BLaER1 treated with 17β-estradiol and CSF1 and Interleukin-3, amounts not matched to agents 10 nM and 100 nM (cell line): ENCODE data around the gene CTNND1.

Experiments used
- H3K27ac ChIP-seq, 11 experiments: shearing (Covaris generic); formaldehyde crosslinking; 2 replicates each; pipeline ENCODE4 v1.8.1; 2022
- H3K27me3 ChIP-seq, 11 experiments: shearing (Covaris generic); formaldehyde crosslinking; 2 replicates each; pipeline ENCODE4 v1.8.1; 2022
- H3K36me3 ChIP-seq, 11 experiments: shearing (Covaris generic); formaldehyde crosslinking; 2 replicates each; pipeline ENCODE4 v1.8.1; 2022
- H3K4me1 ChIP-seq, 10 experiments: shearing (Covaris generic); formaldehyde crosslinking; 2 replicates each; pipeline ENCODE4 v1.8.1; 2022
- H3K4me2 ChIP-seq, 11 experiments: shearing (Covaris generic); formaldehyde crosslinking; 2 replicates each; pipeline ENCODE4 v1.8.1; 2022
- H3K4me3 ChIP-seq, 10 experiments: shearing (Covaris generic); formaldehyde crosslinking; 2 replicates each; pipeline ENCODE4 v1.8.1; 2022
- H3K9ac ChIP-seq, 11 experiments: shearing (Covaris generic); formaldehyde crosslinking; 2 replicates each; pipeline ENCODE4 v1.8.1; 2022
- H3K9me3 ChIP-seq, 11 experiments: shearing (Covaris generic); formaldehyde crosslinking; replicated peaks in 1 of 11; 2 replicates each; pipeline ENCODE4 v1.8.1; 2022
- H4K20me1 ChIP-seq, 11 experiments: shearing (Covaris generic); formaldehyde crosslinking; 2 replicates each; pipeline ENCODE4 v1.8.1; 2022
- Cebpa-rat ChIP-seq, 11 experiments: shearing (Covaris generic); IDR thresholded peaks; 2 replicates each; pipeline ENCODE4 v1.8.1; 2022

Gene CTNND1

DNA sequence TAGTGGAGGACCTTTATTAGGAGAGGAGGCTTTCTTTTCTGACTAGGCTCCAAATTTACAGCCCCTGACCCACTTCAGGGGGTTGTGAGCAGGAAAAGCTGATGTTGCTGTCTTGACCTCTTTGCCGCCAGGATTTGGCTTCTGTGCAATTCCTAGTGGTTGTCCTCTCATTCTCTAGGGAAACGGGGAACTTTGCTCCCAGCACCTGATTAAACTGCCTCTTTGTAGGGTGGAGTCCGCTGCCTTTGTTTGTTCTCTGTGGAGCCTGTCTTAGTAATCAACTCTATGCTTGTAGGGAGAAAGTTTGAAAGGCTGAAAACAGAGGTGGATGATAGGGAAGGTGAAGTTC lies 16.3 kb downstream of the CTNND1 start:
- H3K4me3 ChIP-seq = no peak overlapping the region
- peak overlapping the region in 8 of 11 experiments; percentile 11 to 66 (median 52); a peak in 15 of 22 replicates for H3K27ac ChIP-seq
- H3K4me1 ChIP-seq = peaks cover 46 to 82% (median 51%) of the 10 kb centered on the region in 10 experiments
- no peak for TF ChIP-seq Cebpa-rat (IDR thresholded peaks at IDR 0.05)
- H3K9ac ChIP-seq = peak overlapping the region in 8 of 11 experiments; percentile 14 to 49 (median 35); a peak in 10 of 22 replicates
- H3K9me3 ChIP-seq = no peaks in the 10 kb centered on the region
- H3K4me2 ChIP-seq = peak overlapping the region; percentile 65 to 89 (median 80)
- no peaks in the 10 kb centered on the region for H3K36me3 ChIP-seq
- H3K27me3 ChIP-seq = no peaks in the 10 kb centered on the region
- peaks cover 0 to 25% (median 0%) of the 10 kb centered on the region in 11 experiments; a peak in 3 of 22 replicates for H4K20me1 ChIP-seq

DNA sequence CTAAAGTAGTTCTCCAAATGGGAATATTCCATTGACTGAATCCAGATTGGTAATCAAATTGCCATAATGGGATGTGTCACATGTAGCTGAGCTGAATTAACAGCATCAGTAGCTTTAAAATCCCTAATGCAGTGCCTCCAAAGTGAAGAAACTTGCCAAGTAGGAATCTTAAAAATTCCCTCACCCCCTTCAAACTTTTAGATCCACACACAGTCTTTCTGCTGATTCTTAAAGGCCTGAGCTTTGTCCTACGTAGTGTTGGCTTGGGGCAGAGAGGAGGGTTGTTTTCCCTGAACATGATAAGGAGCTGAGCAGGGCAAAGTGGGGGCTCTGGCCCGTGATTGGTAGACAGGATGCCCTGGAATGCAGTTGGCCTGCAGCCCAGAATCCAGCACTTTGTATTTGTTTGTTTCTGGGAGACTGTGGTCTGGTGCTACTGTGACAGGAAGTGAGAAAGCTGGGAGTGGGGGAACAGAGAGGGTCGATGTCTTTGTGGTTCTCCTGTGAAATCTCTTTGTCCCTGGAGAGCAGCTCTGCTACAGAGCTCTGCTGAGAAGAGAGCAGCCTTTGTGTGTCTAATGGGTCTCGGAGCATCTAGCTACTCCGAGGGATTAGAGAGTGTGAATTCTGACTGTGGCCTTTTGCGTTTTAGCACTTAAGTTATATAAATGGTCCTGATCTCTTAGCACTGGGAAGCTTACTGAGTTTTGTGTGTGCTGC lies 16.9 kb downstream of the CTNND1 start:
- Histone ChIP-seq H3K9ac (peak overlapping the region; percentile 14 to 49 (median 31); a peak in 17 of 22 replicates), H3K4me1 (peaks cover 46 to 85% (median 51%) of the 10 kb centered on the region in 10 experiments), H3K4me3 (0 out of 20 replicates have a peak overlapping the region, but pooled peaks of 1 of the 10 experiments have one; percentile 0), H3K36me3 (no peaks in the 10 kb centered on the region), H3K9me3 (no peaks in the 10 kb centered on the region), H3K27me3 (no peaks in the 10 kb centered on the region), H4K20me1 (peaks cover 0 to 25% (median 0%) of the 10 kb centered on the region in 11 experiments; a peak in 3 of 22 replicates), H3K4me2 (peak overlapping the region; percentile 65 to 89 (median 80)), H3K27ac (peak overlapping the region in 9 of 11 experiments; percentile 0 to 66 (median 50); a peak in 16 of 22 replicates)
- no peak for TF ChIP-seq Cebpa-rat (IDR thresholded peaks at IDR 0.05)

DNA sequence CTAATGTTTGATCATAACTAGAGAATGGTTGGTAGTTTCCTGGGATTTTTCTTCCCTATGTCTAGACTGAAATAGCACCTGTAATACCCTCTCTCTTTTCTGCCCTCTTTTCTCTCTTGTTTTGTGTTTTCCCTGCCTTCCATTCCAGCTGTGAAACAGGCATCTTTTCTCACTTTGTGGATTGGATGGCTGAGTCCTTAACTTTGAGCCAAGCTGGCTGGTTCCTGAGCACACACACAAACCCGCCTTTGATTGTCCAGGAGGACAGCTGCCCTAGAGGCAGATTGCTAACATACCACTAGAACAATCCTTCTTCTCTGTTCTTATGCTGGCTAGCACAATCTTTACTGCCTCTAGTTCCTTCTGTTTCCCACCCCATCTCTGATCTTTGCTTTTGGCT lies 17.7 kb downstream of the CTNND1 start:
- no peaks in the 10 kb centered on the region for H3K27me3 ChIP-seq
- H3K36me3 ChIP-seq = no peaks in the 10 kb centered on the region
- peak overlapping the region; percentile 65 to 89 (median 80); a peak in 21 of 22 replicates for H3K4me2 ChIP-seq
- peaks cover 0 to 25% (median 0%) of the 10 kb centered on the region in 11 experiments; a peak in 3 of 22 replicates for H4K20me1 ChIP-seq
- TF ChIP-seq Cebpa-rat (IDR thresholded peaks at IDR 0.05) = no peak
- H3K4me3 ChIP-seq = no peak overlapping the region
- no peaks in the 10 kb centered on the region for H3K9me3 ChIP-seq
- peak overlapping the region in 6 of 11 experiments; percentile 19 to 49 (median 43); a peak in 6 of 22 replicates for H3K9ac ChIP-seq
- peaks cover 46 to 79% (median 51%) of the 10 kb centered on the region in 10 experiments for H3K4me1 ChIP-seq
- peak overlapping the region in 5 of 11 experiments; percentile 37 to 66 (median 59); a peak in 6 of 22 replicates for H3K27ac ChIP-seq

DNA sequence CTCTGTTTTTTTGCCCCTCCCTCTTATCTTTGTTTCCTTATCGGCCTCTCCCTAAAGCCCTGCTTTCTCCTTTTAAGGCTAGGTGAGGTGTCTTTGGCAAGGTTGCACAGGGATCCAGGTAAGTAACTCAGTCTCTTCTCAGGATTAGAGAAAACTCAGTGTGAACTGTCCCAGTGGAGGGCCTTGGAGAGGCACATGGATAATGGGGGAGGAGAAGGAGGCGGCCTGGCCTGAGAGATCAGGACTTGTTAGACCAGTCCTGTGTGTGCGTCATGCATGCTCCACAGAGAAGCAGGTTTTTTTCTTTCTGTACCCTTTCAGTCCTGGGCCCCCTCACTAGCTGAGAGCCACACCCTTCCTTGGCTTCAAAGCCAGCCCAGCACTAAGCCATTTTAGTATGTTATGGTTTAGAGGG lies 19.9 kb downstream of the CTNND1 start:
- H3K27me3 ChIP-seq = no peaks in the 10 kb centered on the region
- H3K4me3 ChIP-seq = no peak overlapping the region
- H3K9ac ChIP-seq = no peak overlapping the region
- no peak overlapping the region for H3K27ac ChIP-seq
- H3K9me3 ChIP-seq = no peaks in the 10 kb centered on the region
- peak overlapping the region in 4 of 11 experiments; percentile 2 to 49 (median 10); a peak in 5 of 22 replicates for H3K4me2 ChIP-seq
- H4K20me1 ChIP-seq = peaks cover 0 to 25% (median 0%) of the 10 kb centered on the region in 11 experiments; a peak in 3 of 22 replicates
- no peaks in the 10 kb centered on the region for H3K36me3 ChIP-seq
- H3K4me1 ChIP-seq = peaks cover 32 to 79% (median 44%) of the 10 kb centered on the region in 10 experiments
- no peak for TF ChIP-seq Cebpa-rat (IDR thresholded peaks at IDR 0.05)

DNA sequence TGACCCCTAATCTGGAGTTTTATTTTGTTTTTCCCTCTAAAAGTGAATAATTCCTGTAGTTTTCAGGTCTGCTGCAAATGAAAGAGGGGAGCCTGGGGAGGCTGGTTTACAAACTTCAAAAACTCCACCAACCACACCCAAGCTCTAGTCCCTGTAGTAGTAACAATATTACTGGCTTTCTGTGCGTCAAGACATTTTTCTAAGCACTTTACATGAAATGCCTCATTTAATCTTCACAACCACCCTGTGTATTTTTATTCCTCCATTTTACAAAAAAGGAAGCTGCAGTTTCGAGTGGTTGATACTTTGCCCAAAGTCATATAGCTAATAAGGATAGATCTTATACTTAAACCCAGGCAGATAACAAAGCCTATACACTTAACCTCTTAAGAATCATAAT lies 23.5 kb downstream of the CTNND1 start:
- H3K4me1 ChIP-seq = peaks cover 0 to 80% (median 41%) of the 10 kb centered on the region in 10 experiments; a peak in 17 of 20 replicates
- H3K27me3 ChIP-seq = no peaks in the 10 kb centered on the region
- H3K4me2 ChIP-seq = peak overlapping the region in 6 of 11 experiments; percentile 6 to 84 (median 43); a peak in 10 of 22 replicates
- no peaks in the 10 kb centered on the region for H4K20me1 ChIP-seq
- H3K27ac ChIP-seq = peak overlapping the region in 3 of 11 experiments; percentile 12 to 35 (median 25); a peak in 5 of 22 replicates
- H3K9me3 ChIP-seq = no peaks in the 10 kb centered on the region
- H3K9ac ChIP-seq = no peak overlapping the region
- H3K36me3 ChIP-seq = no peaks in the 10 kb centered on the region
- no peak for TF ChIP-seq Cebpa-rat (IDR thresholded peaks at IDR 0.05)
- H3K4me3 ChIP-seq = no peak overlapping the region

DNA sequence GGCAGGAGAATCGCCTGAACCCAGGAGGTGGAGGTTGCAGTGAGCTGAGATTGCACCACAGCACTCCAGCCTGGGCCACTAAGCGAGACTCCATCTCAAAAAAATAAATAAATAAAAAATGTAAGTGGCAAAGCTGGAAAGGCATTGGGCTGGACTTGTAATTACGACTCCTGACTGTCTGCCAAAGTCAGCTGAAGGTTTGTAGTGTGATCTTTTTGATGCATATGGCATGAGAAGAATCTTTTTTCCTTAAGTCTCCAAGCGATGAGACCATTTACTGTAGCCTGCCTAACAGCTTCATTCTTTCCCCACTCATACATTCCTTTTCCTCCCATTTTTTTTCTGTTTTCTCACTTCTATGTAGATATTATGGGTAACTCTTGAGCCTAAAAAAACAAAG lies 24.8 kb downstream of the CTNND1 start:
- Histone ChIP-seq H3K4me2 (peak overlapping the region in 5 of 11 experiments; percentile 4 to 98 (median 84); a peak in 6 of 22 replicates), H3K36me3 (no peaks in the 10 kb centered on the region), H3K9ac (no peak overlapping the region), H4K20me1 (peaks cover 0 to 4% (median 0%) of the 10 kb centered on the region in 11 experiments; a peak in 1 of 22 replicates), H3K27ac (no peak overlapping the region), H3K9me3 (no peaks in the 10 kb centered on the region), H3K27me3 (no peaks in the 10 kb centered on the region), H3K4me3 (no peak overlapping the region), H3K4me1 (peaks cover 6 to 91% (median 54%) of the 10 kb centered on the region in 10 experiments)
- TF ChIP-seq Cebpa-rat (IDR thresholded peaks at IDR 0.05) = no peak

DNA sequence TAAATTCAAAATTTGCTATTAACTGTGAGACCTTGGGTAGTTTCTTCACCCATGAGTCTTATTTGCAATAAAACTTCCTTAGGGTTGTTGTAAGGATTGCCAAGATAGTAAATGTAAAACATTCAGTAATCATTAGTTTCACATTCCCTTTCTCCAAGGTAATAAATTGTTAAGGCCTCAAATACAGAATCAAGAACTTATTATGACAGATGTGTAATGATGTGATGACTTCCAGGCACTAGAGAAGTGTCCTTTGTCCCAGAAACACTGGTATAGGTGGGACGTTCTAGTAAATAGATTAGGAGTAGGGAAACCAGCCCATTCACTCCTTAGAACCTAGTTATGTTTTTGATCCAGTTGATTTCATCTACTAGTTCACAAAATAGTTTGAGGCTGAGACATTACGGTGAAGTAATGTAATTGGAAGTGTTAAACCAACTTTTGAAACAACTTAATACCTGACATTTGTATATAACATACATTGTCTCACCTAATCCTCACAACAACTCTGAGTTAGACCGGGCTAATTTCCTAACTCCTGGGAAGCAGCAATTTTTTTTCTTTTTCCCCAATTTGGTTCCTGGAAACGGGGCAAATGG lies 25.5 kb downstream of the CTNND1 start:
- Histone ChIP-seq H3K36me3 (no peaks in the 10 kb centered on the region), H3K4me2 (peak overlapping the region in 6 of 11 experiments; percentile 52 to 98 (median 88); a peak in 10 of 22 replicates), H3K9me3 (no peaks in the 10 kb centered on the region), H4K20me1 (peaks cover 0 to 10% (median 0%) of the 10 kb centered on the region in 11 experiments; a peak in 1 of 22 replicates), H3K4me3 (no peak overlapping the region), H3K27me3 (no peaks in the 10 kb centered on the region), H3K27ac (peak overlapping the region in 4 of 11 experiments; percentile 34 to 52 (median 42); a peak in 4 of 22 replicates), H3K4me1 (peaks cover 13 to 91% (median 60%) of the 10 kb centered on the region in 10 experiments), H3K9ac (no peak overlapping the region)
- no peak for TF ChIP-seq Cebpa-rat (IDR thresholded peaks at IDR 0.05)

DNA sequence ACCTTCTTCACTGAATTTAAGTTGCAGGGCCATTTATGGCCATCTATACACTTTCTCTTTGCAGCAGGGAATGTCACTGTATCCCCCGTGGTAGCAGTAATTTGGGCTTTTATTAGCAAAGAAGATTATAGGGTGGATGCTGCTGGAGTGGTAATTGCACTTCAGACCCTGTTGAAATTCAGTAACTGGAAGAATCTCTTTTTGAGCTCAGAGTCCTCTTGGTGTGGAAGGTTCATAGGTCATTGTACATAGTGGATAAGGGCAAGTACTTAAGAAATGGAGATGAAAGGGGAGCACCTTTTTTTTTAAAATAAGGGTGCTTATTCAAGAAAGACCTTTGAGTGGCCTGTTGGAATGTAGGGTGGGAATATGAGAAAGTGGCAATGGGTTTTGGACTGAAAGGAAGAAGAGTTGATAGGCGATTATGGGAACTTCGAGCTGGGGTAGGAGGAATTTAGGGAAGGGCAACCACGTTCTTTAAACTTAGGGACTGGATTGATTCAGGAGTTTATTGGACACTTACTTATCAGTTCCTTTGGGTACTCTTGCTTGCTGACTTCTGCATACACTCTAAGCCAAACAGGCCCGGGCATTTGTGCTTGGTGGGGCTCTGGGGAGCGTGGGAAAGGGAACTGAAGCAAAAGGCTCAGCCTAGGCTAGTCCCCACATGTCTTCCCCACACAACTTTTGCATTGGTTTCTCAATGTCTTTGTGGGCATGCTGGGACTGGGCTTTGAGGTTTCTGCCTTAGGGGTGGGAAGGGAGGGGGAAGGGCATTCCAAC lies 26.5 kb downstream of the CTNND1 start:
- no peak overlapping the region; a peak in 1 of 22 replicates for H3K9ac ChIP-seq
- TF ChIP-seq Cebpa-rat (IDR thresholded peaks at IDR 0.05) = no peak
- peak overlapping the region in 8 of 11 experiments; percentile 8 to 60 (median 42); a peak in 13 of 22 replicates for H3K27ac ChIP-seq
- no peaks in the 10 kb centered on the region for H3K36me3 ChIP-seq
- no peaks in the 10 kb centered on the region for H3K27me3 ChIP-seq
- peaks cover 0 to 10% (median 0%) of the 10 kb centered on the region in 11 experiments; a peak in 1 of 22 replicates for H4K20me1 ChIP-seq
- peak overlapping the region in 10 of 11 experiments; percentile 33 to 98 (median 66); a peak in 20 of 22 replicates for H3K4me2 ChIP-seq
- no peak overlapping the region for H3K4me3 ChIP-seq
- H3K9me3 ChIP-seq = no peaks in the 10 kb centered on the region
- peaks cover 23 to 89% (median 68%) of the 10 kb centered on the region in 10 experiments for H3K4me1 ChIP-seq
